ENCODE measurements around the gene PTH2.

Gene PTH2

GRCh38 chr19:49435670-49436069 lies 12.4 kb upstream of the PTH2 start:
- no peak overlapping the region for H3K4me3 ChIP-seq
- no peak overlapping the region for H3K27ac ChIP-seq

GRCh38 chr19:49434907-49435583 lies 11.8 kb upstream of the PTH2 start:
- no peak overlapping the region for H3K4me3 ChIP-seq
- no peak overlapping the region for H3K27ac ChIP-seq

GRCh38 chr19:49433240-49433901 lies 10.1 kb upstream of the PTH2 start:
- H3K4me3 ChIP-seq = no peak overlapping the region

GRCh38 chr19:49432141-49433073 lies 9.2 kb upstream of the PTH2 start:
- H3K27ac ChIP-seq = no peak overlapping the region
- no peak overlapping the region for H3K4me3 ChIP-seq

More at GRCh38 chr19:49433240-49433901, 10.1 kb upstream of the PTH2 start:
- H3K27ac ChIP-seq = no peak overlapping the region

GRCh38 chr19:49431330-49431749 lies 8.1 kb upstream of the PTH2 start:
- H3K27ac ChIP-seq = no peak overlapping the region
- H3K4me3 ChIP-seq = no peak overlapping the region

GRCh38 chr19:49430678-49431329 lies 7.6 kb upstream of the PTH2 start:
- no peak overlapping the region for H3K27ac ChIP-seq
- H3K4me3 ChIP-seq = no peak overlapping the region

- Histone ChIP-seq H3K27ac (no peak overlapping the region), H3K4me3 (no peak overlapping the region)
These were observed 7.0 kb upstream of the PTH2 start for GRCh38 chr19:49430172-49430677.

GRCh38 chr19:49428547-49429451 lies 5.6 kb upstream of the PTH2 start:
- H3K27ac ChIP-seq = no peak overlapping the region
- no peak overlapping the region for H3K4me3 ChIP-seq

GRCh38 chr19:49427855-49428546 lies 4.8 kb upstream of the PTH2 start:
- peak overlapping the region in 1 of 7 experiments; percentile 15 for H3K4me3 ChIP-seq
- H3K27ac ChIP-seq = no peak overlapping the region

- Histone ChIP-seq H3K4me3 (no peak overlapping the region), H3K27ac (no peak overlapping the region)
These were observed 4.1 kb upstream of the PTH2 start for GRCh38 chr19:49427339-49427738.

GRCh38 chr19:49425922-49426592 lies 2.8 kb upstream of the PTH2 start:
- no peak overlapping the region for H3K27ac ChIP-seq
- no peak overlapping the region for H3K4me3 ChIP-seq

GRCh38 chr19:49425178-49425577 lies 1.9 kb upstream of the PTH2 start, which contains the start of gene GFY:
TSS of gene GFY (plus strand) at chr19:49425388. CDS start at chr19:49426431, 1,043 bp downstream.
- H3K4me3 ChIP-seq = no peak within 1 kb of the TSS
- H3K27ac ChIP-seq = no peak within 1 kb of the TSS

- no peak overlapping the region for H3K27ac ChIP-seq
- no peak overlapping the region for H3K4me3 ChIP-seq
These were observed 703 bp upstream of the PTH2 start for GRCh38 chr19:49423985-49424303.

- H3K27ac ChIP-seq = no peak overlapping the region
- H3K4me3 ChIP-seq = no peak overlapping the region
These were observed 702 bp downstream of the PTH2 start for GRCh38 chr19:49422407-49423070.

GRCh38 chr19:49421878-49422202 lies 1.4 kb downstream of the PTH2 start:
- Histone ChIP-seq H3K4me3 (no peak overlapping the region), H3K27ac (no peak overlapping the region)

- Histone ChIP-seq H3K4me3 (peak overlapping the region in 1 of 7 experiments; percentile 4), H3K27ac (no peak overlapping the region)
These were observed 2.0 kb downstream of the PTH2 start for GRCh38 chr19:49421039-49421877.
